Progenitor cell of endocrine pancreas (in vitro differentiated cells): ENCODE data around the gene CRYL1. TPM values are rescaled to one million over a fixed set of nuclear protein-coding genes. Genes with fewer than 3 reads are reported as not detected.

Source experiments
- DNase-seq: peaks from one replicate; pipeline ENCODE4 v3.0.0; 2021; ENCODE audit warnings: low spot score; ENCODE audit not compliant: unreplicated experiment
- H3K27ac Mint-ChIP-seq: 2 replicates; pipeline ENCODE4 v1.8.0; 2021; ENCODE audit warnings: mild to moderate bottlenecking, moderate library complexity, mixed read lengths
- H3K27me3 Mint-ChIP-seq: 2 replicates; pipeline ENCODE4 v1.8.0; 2021; ENCODE audit warnings: mixed read lengths
- H3K36me3 Mint-ChIP-seq: 2 replicates; pipeline ENCODE4 v1.8.0; 2022; ENCODE audit warnings: mixed read lengths; ENCODE audit not compliant: insufficient read depth
- H3K4me1 Mint-ChIP-seq: 2 replicates; pipeline ENCODE4 v1.8.0; 2021; ENCODE audit warnings: low read depth, mixed read lengths
- H3K4me3 Mint-ChIP-seq: 2 replicates; pipeline ENCODE4 v1.8.0; 2021; ENCODE audit warnings: low read depth, mild to moderate bottlenecking, moderate library complexity, mixed read lengths
- H3K9me3 Mint-ChIP-seq: 2 replicates; pipeline ENCODE4 v1.8.0; 2021; ENCODE audit warnings: low read depth, mixed read lengths
- long read RNA-seq: library from polyadenylated mRNA; unstranded; transcript quantifications from one replicate; pipeline ENCODE4 v2.0.0, GENCODE V29; 2020
- total RNA-seq: library from RNA; stranded (reverse); gene quantifications from 2 replicates; pipeline ENCODE4 v1.2.1, GENCODE V29; 2021
- TF ChIP-seq, protein P1 (sequence below): fragments of 200-600 bp; sonication (generic); IDR thresholded peaks from one replicate; pipeline ENCODE4 v1.5.0; 2021; ENCODE audit warnings: antibody characterized with exemption, mild to moderate bottlenecking; ENCODE audit not compliant: unreplicated experiment

Gene CRYL1, protein sequence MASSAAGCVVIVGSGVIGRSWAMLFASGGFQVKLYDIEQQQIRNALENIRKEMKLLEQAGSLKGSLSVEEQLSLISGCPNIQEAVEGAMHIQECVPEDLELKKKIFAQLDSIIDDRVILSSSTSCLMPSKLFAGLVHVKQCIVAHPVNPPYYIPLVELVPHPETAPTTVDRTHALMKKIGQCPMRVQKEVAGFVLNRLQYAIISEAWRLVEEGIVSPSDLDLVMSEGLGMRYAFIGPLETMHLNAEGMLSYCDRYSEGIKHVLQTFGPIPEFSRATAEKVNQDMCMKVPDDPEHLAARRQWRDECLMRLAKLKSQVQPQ
- 10.9 and 11.7 TPM in 2 replicates for total RNA-seq
- long read RNA-seq, transcript CRYL1-201 (8 exons, 1,485 nt), result major isoform, 40 of 41 reads
- long read RNA-seq, partial matches to known transcripts, result 0 of 41 reads
- long read RNA-seq, other reads (novel, unspliced or antisense), result 0 of 41 reads

DNA sequence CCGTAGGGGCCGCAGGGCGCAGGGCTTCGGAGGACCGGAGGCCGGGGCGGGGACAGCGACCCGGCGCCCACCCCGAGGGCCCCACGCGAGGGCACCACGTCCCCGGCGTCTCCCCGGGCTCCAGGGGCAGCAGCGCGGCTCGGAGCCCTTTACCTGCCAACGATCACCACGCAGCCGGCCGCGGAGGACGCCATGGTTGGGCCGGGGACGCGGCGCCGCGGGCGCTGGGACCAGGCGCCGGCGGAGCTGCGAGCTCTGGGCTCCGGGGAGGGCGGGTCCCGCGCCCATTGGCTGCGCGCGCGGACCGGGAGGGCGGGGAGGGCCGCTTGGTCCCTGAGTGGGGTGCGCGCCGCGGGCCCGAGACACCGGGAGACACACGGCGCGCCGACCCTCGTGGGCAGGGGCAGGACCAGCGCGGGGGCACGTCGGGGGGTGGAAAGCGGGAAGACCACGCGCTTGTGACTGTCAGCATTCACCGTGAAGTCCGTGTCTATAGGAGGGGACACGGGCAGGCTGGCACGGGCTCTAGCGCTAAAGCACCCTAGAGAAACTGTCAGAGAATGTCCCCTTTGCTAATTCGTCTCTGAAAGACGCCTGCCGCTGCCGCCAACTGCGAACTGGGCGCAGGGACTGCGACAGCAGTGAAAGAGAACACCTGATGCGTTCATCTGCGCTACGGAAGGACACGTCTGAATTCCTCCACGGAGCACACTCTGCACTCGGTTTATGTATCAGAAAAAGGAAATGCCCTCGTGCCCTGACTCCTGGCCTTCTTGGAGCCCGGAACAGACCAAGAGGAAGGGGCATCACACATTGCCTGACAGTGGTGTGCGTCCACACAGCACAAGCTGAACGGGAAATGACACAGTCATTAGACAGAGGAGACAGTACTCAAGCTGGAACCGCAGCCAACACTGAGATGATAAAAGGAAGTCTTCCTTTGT lies at the start of gene CRYL1:
CRYL1 (minus strand) TSS at position 257 of the 944 bp plus-strand sequence; CDS start at position 194, 63 bp downstream.
- H3K27ac Mint-ChIP-seq, result peak within 1 kb of the TSS; percentile 82
- peak within 1 kb of the TSS; percentile 80 for H3K4me3 Mint-ChIP-seq
- peaks cover 27% of the 10 kb centered on the region for H3K27me3 Mint-ChIP-seq
- H3K9me3 Mint-ChIP-seq, result no peaks in the 10 kb centered on the region
- TF ChIP-seq, protein P1, sequence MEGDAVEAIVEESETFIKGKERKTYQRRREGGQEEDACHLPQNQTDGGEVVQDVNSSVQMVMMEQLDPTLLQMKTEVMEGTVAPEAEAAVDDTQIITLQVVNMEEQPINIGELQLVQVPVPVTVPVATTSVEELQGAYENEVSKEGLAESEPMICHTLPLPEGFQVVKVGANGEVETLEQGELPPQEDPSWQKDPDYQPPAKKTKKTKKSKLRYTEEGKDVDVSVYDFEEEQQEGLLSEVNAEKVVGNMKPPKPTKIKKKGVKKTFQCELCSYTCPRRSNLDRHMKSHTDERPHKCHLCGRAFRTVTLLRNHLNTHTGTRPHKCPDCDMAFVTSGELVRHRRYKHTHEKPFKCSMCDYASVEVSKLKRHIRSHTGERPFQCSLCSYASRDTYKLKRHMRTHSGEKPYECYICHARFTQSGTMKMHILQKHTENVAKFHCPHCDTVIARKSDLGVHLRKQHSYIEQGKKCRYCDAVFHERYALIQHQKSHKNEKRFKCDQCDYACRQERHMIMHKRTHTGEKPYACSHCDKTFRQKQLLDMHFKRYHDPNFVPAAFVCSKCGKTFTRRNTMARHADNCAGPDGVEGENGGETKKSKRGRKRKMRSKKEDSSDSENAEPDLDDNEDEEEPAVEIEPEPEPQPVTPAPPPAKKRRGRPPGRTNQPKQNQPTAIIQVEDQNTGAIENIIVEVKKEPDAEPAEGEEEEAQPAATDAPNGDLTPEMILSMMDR, result no peak
- H3K36me3 Mint-ChIP-seq, result no peaks in the 10 kb centered on the region
- peaks cover 2% of the 10 kb centered on the region for H3K4me1 Mint-ChIP-seq
- DNase-seq, result peak; percentile 45

DNA sequence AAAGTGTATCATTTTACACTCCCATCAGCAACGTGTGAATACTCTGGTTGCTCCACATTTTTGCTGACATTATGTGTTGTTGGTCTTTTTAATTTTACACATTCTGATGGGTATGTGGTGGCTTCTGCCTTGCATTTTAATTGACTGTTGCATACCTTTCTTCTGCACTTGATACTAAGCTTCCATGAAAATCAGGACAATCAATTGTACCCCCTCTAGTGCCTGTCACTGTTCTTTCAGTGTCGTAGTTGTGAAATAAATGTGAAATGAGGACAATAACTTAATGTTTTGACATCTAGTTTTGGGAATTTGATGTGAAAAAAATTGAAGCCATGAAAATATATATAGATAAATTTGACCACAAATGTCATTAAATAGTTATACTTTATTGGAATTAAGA lies 48.0 kb upstream of the CRYL1 start:
- no peaks in the 10 kb centered on the region for H3K4me1 Mint-ChIP-seq
- peaks cover 25% of the 10 kb centered on the region for H3K9me3 Mint-ChIP-seq
- TF ChIP-seq, protein P1, result no peak
- H3K27ac Mint-ChIP-seq, result no peak overlapping the region
- H3K4me3 Mint-ChIP-seq, result no peak overlapping the region
- no peak for DNase-seq
- H3K36me3 Mint-ChIP-seq, result peaks cover 49% of the 10 kb centered on the region
- H3K27me3 Mint-ChIP-seq, result no peaks in the 10 kb centered on the region

DNA sequence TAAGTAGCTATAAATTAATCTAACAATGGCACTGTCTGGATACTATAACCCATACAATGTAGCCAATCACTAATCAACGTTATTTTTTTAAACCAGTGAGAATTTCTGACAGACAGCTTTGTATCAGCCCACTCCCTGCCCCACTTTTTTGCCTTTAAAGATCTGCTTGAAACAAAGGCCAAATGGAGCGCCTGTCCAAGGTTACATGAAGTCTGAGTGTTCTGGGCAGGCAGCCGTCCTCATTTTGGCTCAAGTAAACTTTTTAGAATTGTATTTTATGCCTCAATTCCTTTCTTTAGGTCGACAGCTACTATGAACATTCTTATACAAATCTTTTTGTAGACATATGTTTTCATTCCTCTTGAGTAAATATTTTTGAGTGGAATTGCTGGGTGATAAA lies 47.5 kb upstream of the CRYL1 start:
- peaks cover 1% of the 10 kb centered on the region for H3K4me1 Mint-ChIP-seq
- no peak for DNase-seq
- TF ChIP-seq, protein P1, result no peak
- peaks cover 45% of the 10 kb centered on the region for H3K36me3 Mint-ChIP-seq
- no peak overlapping the region for H3K27ac Mint-ChIP-seq
- H3K4me3 Mint-ChIP-seq, result no peak overlapping the region
- H3K27me3 Mint-ChIP-seq, result no peaks in the 10 kb centered on the region
- H3K9me3 Mint-ChIP-seq, result peaks cover 25% of the 10 kb centered on the region

DNA sequence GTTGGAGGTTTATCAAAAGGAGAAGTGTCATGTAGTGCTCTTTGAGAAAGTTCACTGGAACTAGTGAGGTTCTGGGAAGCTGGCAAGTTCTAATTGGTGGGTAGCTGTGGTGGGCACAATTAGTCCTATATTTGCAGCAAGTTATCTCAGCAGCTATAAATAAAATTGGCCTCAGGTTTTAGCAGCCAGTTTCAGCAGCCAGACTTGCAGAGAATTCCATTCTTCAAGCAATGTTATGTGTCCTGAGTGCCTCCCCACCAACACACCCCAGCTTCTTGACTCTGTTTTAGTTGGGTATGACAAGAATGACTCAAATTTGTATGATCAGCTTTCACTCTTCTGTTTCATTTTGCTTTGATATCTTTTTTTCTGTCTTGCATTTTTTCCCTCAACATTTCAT lies 46.0 kb upstream of the CRYL1 start:
- no peak overlapping the region for H3K4me3 Mint-ChIP-seq
- no peak for DNase-seq
- H3K27ac Mint-ChIP-seq, result no peak overlapping the region
- TF ChIP-seq, protein P1, result no peak
- peaks cover 14% of the 10 kb centered on the region for H3K9me3 Mint-ChIP-seq
- H3K4me1 Mint-ChIP-seq, result peaks cover 7% of the 10 kb centered on the region
- H3K36me3 Mint-ChIP-seq, result peaks cover 36% of the 10 kb centered on the region
- H3K27me3 Mint-ChIP-seq, result no peaks in the 10 kb centered on the region

DNA sequence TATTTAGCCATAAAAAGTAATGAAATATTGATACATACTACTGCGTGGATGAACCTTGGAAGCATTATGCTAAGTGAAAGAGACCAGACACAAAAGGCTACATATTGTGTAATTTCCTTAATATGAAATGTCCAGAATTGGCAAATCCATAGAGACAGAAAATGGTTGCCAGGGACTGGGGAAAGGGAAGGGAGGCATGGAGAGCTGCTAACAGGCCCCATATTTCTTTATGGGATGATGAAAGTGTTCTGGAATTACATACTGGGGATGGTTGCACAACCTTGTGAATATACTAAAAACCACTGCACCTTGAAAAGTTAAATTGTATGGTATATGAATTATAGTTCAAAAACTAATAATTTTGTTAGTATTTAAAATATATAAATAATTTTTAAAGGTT lies 44.9 kb upstream of the CRYL1 start:
- no peaks in the 10 kb centered on the region for H3K27me3 Mint-ChIP-seq
- TF ChIP-seq, protein P1, result no peak
- H3K9me3 Mint-ChIP-seq, result peaks cover 3% of the 10 kb centered on the region
- DNase-seq, result no peak
- no peak overlapping the region for H3K4me3 Mint-ChIP-seq
- H3K27ac Mint-ChIP-seq, result no peak overlapping the region
- peaks cover 25% of the 10 kb centered on the region for H3K36me3 Mint-ChIP-seq
- peaks cover 7% of the 10 kb centered on the region for H3K4me1 Mint-ChIP-seq
